ENCODE data around the gene DNAJB7. TPM values are rescaled to one million over a fixed set of nuclear protein-coding genes. Genes with fewer than 3 reads are reported as not detected.
A peak's percentile ranks its signal among the peaks of the same experiment; 100 is the strongest.
"Not testable (repeated sequence)": the region's sequence is repeated elsewhere in the genome, so short reads cannot be mapped to it uniquely, and the experiment has no call there.

The DNAJB7 gene
- total RNA-seq, 1 donor from 2014 or later, result not detected

DNA sequence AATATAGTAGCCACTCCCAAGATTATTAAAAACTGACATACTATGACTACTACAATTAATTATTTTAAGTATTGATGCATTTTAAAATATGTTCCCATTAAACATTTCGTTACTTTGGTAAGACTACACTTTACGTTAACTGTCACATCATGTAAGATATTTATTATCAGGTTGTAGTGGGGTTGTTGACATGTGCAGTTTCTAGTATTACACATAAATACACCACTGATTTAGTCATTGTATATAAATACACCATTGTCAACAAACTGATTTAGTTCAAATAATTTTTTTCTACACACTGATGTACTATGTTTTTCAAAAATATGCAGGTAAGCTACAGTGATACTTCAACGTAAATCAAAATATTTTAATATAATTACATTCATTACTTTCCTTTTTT is 17.0 kb downstream of the DNAJB7 start:
- DNase-seq, result no peak

DNA sequence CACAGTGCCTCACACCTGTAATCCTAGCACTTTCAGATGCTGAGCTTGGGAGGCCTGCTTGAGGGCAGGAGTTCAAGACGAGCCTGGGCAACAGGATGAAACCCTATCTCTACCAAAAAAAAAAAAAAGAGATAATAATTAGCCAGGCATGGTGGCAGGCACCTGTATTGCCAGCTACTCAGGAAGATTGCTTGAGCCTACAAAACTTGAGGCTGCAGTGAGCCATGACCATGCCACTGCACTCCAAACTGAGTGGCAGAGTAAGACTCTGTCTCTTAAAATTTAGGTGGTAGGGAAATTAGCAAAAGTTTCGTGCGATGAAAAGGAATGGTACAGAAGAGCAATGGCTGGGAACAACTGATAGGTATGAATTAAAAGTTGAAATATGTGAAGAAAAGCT is 23.4 kb downstream of the DNAJB7 start:
- no peak for DNase-seq

DNA sequence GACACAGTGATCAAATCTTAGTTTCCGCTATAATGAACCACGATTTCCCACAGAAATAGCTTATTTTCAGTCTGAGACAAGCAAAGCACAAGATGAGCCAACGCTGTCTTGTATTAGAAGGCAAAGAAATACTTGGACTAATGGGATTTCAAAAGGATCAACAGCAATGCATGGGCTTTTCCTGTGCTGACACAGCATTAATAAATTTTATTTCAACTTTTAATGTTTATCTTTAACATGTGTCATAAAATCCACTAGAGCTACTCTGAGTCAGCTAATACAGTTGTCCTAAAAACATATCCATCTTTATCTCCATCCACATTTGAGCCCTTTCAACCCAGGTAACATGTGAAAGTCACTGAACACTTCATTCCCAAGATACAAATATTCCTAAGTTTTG is 27.3 kb downstream of the DNAJB7 start:
- no peak for DNase-seq

DNA sequence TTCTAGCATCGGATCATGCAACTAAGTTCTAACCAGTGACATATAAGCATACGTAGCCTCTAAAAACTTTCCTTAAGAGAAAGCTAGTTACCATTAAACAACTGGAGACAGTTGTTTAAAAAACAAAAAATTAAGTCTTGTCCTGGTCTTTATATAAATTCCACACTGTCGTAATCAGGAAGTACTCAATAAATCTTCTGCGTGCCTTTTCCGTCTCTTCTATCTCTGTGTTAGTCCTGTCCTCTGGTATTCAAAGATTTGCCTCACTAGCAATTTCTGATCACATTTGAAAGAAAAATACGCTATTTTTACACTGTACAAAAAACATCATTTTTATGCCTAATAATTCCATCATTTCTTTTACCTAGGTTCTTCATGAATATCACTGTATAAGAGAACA is 32.8 kb downstream of the DNAJB7 start:
- DNase-seq, result no peak

DNA sequence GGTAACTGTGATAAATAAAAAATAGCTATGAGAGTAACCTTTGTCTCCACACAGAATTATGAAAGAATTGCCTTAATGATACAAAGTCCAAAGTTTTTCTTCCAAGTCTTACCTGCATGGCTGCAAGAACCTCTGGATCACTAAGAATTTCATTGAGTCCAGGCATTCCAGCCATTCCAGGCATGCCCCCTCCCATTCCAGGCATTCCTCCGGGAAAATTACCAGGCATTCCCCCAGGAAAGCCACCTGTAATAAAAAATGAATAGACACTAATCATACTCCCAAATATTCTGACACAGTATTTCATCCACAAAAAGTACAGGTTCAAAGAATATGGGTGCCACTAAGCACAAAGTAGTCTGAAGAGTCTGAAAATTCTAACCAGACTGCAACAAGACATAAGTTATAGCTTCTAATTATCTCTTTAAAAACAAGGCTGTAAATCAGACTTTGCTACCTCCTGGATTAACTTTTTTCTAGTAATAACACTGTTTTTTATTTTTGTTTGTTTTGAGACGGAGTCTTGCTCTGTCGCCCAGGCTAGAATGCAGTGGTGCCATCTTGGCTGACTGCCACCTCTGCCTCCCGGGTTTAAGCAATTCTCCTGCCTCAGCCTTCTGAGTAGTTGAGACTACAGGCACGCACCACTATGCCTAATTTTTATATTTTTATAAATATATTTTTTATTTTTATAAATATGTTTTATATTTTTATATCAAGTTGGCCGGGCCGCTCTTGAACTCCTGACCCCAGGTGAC is 34.8 kb downstream of the DNAJB7 start:
- DNase-seq, result no peak

DNA sequence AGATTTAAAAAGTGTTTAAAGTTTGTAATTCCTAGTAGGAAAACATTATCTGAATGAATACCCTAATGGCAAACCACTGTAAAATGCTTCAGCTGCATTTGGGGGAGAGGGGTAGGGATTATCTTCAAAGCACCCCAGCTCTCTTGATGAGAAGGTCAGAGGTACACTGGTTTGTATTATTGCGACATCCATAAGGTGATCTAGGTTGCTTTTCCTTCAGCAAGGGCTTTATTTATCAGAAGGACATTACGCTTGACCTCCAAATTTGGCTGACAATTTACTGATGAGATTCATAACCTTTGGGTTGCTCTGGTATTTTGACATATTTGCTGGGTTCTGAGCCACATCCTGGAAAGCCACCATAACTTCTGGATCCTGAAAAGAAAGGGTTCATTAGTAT is 35.6 kb downstream of the DNAJB7 start:
- not testable (repeated sequence) for DNase-seq

DNA sequence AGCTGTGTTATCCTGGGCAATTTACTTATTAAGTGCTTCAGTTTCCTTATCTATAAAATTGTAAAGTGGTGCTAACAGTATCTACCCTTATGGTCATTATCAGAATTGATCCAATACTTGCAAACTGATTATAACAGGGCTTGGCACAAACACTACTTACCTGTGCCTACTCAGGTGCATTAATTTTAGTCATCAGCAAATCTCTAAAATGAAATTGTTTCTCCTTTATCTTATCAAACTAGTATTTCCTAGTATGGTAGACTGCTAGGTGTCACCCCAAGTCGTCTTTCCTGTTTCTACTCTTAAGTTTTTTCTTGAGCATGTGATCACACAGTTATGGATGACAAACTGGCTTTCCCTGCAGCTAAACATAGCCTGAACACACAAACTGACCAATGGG is 38.5 kb downstream of the DNAJB7 start:
- DNase-seq, result no peak

DNA sequence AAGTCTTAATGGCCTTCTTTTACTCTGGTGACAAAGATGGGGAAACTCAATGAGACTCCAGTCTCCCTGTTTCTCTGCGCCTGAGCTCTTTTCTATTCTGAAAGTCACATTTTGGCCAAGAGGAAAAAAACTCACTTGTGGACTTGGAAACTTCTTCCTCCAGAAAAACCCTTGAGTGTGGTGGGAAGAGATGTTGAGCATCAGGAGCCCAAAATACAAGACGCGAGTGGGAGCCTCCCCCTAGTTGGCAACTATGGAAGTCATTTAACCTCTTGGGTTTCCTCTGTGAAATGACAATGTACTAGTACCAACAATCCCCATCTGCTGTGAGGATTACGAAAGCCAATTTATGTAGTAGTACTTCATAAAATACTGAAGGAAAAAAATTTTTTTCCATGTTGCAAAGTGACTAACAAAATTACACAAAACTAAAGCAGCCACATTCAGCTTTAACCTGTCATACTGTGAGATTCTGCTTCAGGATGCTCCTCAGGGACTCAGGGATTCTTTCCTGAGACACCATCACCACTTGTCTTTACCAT is 42.2 kb downstream of the DNAJB7 start:
- DNase-seq, result no peak

DNA sequence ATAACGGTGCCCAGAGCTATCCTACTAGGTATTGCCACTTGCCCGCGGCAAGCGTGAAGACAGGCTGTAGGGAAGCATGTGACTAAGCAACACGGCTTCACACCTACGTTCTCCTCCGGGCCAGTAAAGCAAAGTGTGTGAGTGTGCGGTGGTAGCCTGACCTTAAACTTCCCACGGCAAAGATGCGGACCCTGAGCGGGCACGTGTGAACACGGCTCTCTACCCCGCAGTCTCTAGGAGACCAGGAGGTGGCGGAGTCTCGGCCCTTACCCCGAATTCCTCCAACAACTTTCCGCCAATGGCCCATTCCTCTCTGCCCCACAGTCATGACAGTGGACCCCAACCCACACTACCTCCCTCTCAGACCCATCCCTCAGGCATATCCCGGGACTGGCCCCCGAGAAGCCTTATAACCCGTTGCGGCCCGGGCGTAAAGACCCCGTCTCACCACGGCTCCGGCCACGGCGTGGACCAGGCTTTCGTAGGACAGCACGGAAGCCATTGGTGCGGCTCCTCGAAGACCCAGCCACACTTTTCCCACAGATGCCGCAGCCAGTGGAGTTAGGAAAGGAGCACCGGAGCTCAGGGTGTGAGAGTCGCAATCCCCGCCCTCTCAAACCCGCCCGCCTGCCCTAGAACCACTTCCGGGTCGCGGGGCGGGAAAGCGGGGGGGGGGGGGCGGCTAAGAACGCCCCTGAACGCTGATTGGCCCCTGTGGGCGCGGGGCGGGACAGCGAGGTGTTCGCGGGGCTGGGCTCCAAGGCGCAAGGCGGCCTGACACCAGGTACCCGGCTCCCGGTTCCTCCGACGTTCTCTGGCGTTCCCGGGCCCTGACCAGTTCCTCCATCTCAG is 42.9 kb downstream of the DNAJB7 start, which contains the start of gene SLC25A17:
SLC25A17 (minus strand) TSS at position 600 of the 852 bp plus-strand sequence; CDS start at position 502, 98 bp downstream.
- peak; percentile 95 for DNase-seq

DNA sequence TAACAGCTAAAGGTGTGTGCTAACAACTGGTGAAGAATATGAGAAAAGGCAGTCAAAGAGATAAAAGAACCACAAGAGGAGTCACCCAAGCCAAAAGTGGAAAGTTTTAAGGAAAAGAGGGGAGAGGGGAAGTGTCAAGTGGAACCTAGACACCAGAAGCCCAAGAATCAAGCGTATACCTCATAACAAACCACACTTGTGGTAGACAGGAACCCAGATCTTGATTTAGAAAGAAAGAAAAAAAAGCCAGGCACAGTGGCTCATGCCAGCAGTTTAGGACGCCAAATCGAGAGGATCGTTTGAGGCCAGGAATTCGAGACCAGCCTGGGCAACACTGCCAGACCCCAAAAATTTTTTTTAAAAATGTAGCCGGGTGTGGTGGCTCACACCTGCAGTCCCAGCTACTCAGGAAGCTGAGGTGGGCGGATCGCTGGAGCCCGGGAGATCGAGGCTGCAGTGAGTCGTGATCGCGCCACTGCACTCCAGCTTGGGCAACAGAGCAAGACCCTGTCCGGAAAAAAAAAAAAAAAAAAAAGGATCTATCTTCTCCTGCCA is 43.6 kb downstream of the DNAJB7 start:
- DNase-seq, result no peak

DNA sequence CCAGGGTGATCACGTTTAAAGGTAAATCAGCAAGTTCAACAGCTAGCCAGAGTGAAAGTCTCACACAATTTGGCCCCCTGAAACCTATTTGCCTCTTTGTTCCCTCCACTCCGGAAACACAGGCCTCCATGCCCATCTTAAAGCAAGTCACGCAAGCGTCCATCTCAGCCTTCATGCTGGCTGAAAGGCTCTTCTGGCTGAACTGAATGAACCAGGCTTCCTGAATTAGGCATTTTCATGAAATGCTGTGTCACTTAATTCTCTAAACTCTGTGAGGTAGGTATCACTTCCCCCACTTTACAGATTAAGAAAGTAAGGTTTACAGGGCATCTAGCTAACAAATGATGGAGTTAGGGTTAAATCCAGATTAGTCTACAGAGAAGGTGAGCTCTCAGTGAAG is 44.2 kb downstream of the DNAJB7 start:
- no peak for DNase-seq

DNA sequence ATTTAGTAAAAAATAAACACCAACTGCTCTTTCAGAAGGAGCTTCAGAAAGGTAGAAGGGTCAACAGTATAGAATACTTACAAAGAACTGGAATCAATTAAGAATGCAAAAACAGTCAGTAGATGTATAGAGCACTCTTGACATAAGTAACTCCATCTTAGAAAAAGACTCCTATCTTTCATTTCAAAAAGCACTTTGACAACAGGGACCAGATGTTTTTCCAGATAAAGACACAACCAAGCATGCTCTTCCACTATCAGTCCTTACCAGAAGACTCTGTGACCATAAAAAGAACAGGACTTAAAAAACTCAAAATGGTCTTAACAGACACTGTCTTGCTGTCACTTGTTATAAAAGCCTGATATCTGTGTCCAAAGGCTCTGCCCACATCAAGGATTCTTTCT is 48.0 kb downstream of the DNAJB7 start:
- DNase-seq, result no peak

Small RNA genes lying within 50 kb of the gene (small RNA-seq; reads per million reads assigned to genes)
- gene MIR4766 (ENCODE audit: low replicate concordance), result not detected

Other genes with a start within 250 kb of the DNAJB7 start
- gene MRTFA, start 225.4 kb downstream of the DNAJB7 start, total RNA-seq, result 38.7 TPM
- gene MCHR1, start 182.6 kb downstream of the DNAJB7 start, total RNA-seq, result 0.10 TPM
- 14.2 TPM for gene SLC25A17, start 42.8 kb downstream of the DNAJB7 start, total RNA-seq
- 198 TPM for gene ST13, start 5.5 kb downstream of the DNAJB7 start, total RNA-seq
- gene XPNPEP3, start 5.0 kb downstream of the DNAJB7 start, total RNA-seq, result 7.8 TPM
- 34.1 TPM for gene RBX1, start 89.3 kb upstream of the DNAJB7 start, total RNA-seq
- gene EP300, start 230.5 kb upstream of the DNAJB7 start, total RNA-seq, result 64.4 TPM

Data from tongue (tissue), 3 donors.